HepG2 (cell line): ENCODE results near the gene TUBGCP3. TPM values are rescaled to one million over a fixed set of nuclear protein-coding genes. Genes with fewer than 3 reads are reported as not detected.
A peak's percentile ranks its signal among the peaks of the same experiment; 100 is the strongest.

Experiments used
- ATAC-seq: fragments of 200-7000 bp; cut with Tn5 transposase; 3 replicates; pipeline ENCODE4 v1.9.1; 2020; ENCODE audit warnings: mild to moderate bottlenecking, moderate library complexity
- BruUV-seq: library from RNA; stranded (reverse); fragments of 400-500 nt; replicated peaks from 2 replicates; lab custom pipeline; 2021; lab: Mats Ljungman, UMichigan
- CTCF ChIA-PET: fragments of 300-600 bp; formaldehyde crosslinking; extraction: SDS; loops from one replicate; lab custom pipeline; 2021; ENCODE audit warnings: low total read pairs, inconsistent platforms, low intra/inter-chr PET ratio; lab: Yijun Ruan, JAX
- POLR2A ChIA-PET: fragments of 350-600 bp; sonication (Branson Sonifier 250); formaldehyde crosslinking; loops from one replicate; lab custom pipeline; 2020; ENCODE audit warnings: antibody characterized with exemption, inconsistent platforms; lab: Yijun Ruan, JAX
- DNase-seq: peaks from one replicate; pipeline ENCODE4 v3.0.0-alpha.2; 2015; ENCODE audit warnings: low spot score
- FAIRE-seq: peaks from 3 replicates; lab custom pipeline; 2011; peaks lifted over from hg19 to GRCh38; lab: Jason Lieb, UNC
- H2AFZ ChIP-seq: one replicate; pipeline ENCODE4 v1.6.1; 2011; ENCODE audit warnings: low read length, inconsistent platforms
- H3K27ac ChIP-seq: fragments of 300-600 bp; 3 replicates; pipeline ENCODE4 v1.8.0; 2011; ENCODE audit warnings: mixed run types, mild to moderate bottlenecking, mixed read lengths, low read length, inconsistent platforms; ENCODE audit not compliant: insufficient read depth; ENCODE audit errors: extremely low read length
- H3K27me3 ChIP-seq, 2 experiments: fragments of 200-600 bp in 1 of 2; 2 replicates in 1 of 2; 3 replicates in 1 of 2; pipeline versions ENCODE4 v1.6.0 to v1.8.0; 2011; ENCODE audit warnings: low read length in 2 of 2, mild to moderate bottlenecking in 2 of 2, moderate library complexity in 2 of 2, inconsistent platforms in 1 of 2; ENCODE audit not compliant: insufficient read depth in 2 of 2, control insufficient read depth in 1 of 2
- H3K36me3 ChIP-seq, 2 experiments: fragments of 200-600 bp in 1 of 2; replicated peaks in 1 of 2; 2 replicates in 1 of 2; 3 replicates in 1 of 2; pipeline versions ENCODE4 v1.5.1 to v1.8.0; 2011; ENCODE audit warnings: low read length in 2 of 2, inconsistent platforms in 1 of 2; ENCODE audit not compliant: insufficient read depth in 2 of 2, control insufficient read depth in 1 of 2
- H3K4me1 ChIP-seq: 2 replicates; pipeline ENCODE4 v1.5.1; 2012; ENCODE audit warnings: low read length, inconsistent platforms; ENCODE audit not compliant: insufficient read depth
- H3K4me2 ChIP-seq: 2 replicates; pipeline ENCODE4 v1.6.0; 2011; ENCODE audit warnings: low read depth, low read length, inconsistent platforms
- H3K4me3 ChIP-seq, 3 experiments: fragments of 200-600 bp in 1 of 3; sonication (generic), shearing (Covaris generic) in 1 of 3; replicated peaks in 1 of 3; 2 replicates each; pipeline ENCODE4 v1.5.1; 2011 to 2016; ENCODE audit warnings: low read length in 3 of 3, inconsistent platforms in 2 of 3, low read depth in 2 of 3, mild to moderate bottlenecking in 2 of 3, control low read depth in 1 of 3, mixed read lengths in 1 of 3; ENCODE audit not compliant: insufficient read depth in 1 of 3
- H3K79me2 ChIP-seq: one replicate; pipeline ENCODE4 v1.6.1; 2011; ENCODE audit warnings: low read length, inconsistent platforms; ENCODE audit not compliant: insufficient read depth
- H3K9ac ChIP-seq: 2 replicates; pipeline ENCODE4 v1.6.0; 2011; ENCODE audit warnings: mild to moderate bottlenecking, low read depth, low read length, inconsistent platforms; ENCODE audit not compliant: insufficient read depth
- H3K9me3 ChIP-seq: 2 replicates; pipeline ENCODE4 v1.5.1; 2012; ENCODE audit warnings: mild to moderate bottlenecking, low read length
- H4K20me1 ChIP-seq: 2 replicates; pipeline ENCODE4 v1.6.0; 2011; ENCODE audit warnings: inconsistent platforms, mild to moderate bottlenecking, low read length, moderate library complexity; ENCODE audit not compliant: insufficient read depth
- AGO2 ChIP-seq: fragments of 200-400 bp; formaldehyde crosslinking; optimal IDR thresholded peaks from 2 replicates; pipeline ENCODE3; 2017; ENCODE audit warnings: mild to moderate bottlenecking, low read depth, low read length, moderate library complexity
- CAMTA2 ChIP-seq: sonication (generic); formaldehyde crosslinking; IDR thresholded peaks from 2 replicates; pipeline ENCODE4 v1.4.0; 2020; ENCODE audit warnings: mild to moderate bottlenecking, missing genetic modification reagents, borderline replicate concordance
- CENPT ChIP-seq: sonication (generic); formaldehyde crosslinking; IDR thresholded peaks from 2 replicates; pipeline ENCODE4 v1.8.0; 2022; ENCODE audit warnings: low read depth, mild to moderate bottlenecking, moderate library complexity, missing genetic modification reagents
- GABPB1 ChIP-seq: IDR thresholded peaks from 2 replicates; pipeline ENCODE4 v1.6.1; 2016; ENCODE audit warnings: mild to moderate bottlenecking, missing genetic modification reagents, moderate library complexity, missing compliant biosample characterization
- HNRNPLL ChIP-seq: fragments of 200-400 bp; formaldehyde crosslinking; IDR thresholded peaks from 2 replicates; pipeline ENCODE4 v1.6.1; 2017; ENCODE audit warnings: mild to moderate bottlenecking, low read depth, low read length; ENCODE audit not compliant: poor library complexity, severe bottlenecking
- IRF2 ChIP-seq: IDR thresholded peaks from 2 replicates; pipeline ENCODE4 v1.6.1; 2018; ENCODE audit warnings: missing genetic modification reagents, missing compliant biosample characterization
- RBM39 ChIP-seq: fragments of 200-400 bp; formaldehyde crosslinking; IDR thresholded peaks from one replicate; pipeline ENCODE4 v1.6.1; 2018; ENCODE audit warnings: antibody characterized with exemption, mild to moderate bottlenecking, low read depth, low read length; ENCODE audit not compliant: poor library complexity, severe bottlenecking
- SRY ChIP-seq: sonication (generic); formaldehyde crosslinking; IDR thresholded peaks from 2 replicates; pipeline ENCODE4 v1.8.0; 2022; ENCODE audit warnings: mild to moderate bottlenecking, missing genetic modification reagents
- ZNF546 ChIP-seq: sonication (generic); formaldehyde crosslinking; conservative IDR thresholded peaks from 2 replicates; pipeline ENCODE4 v1.8.1; 2023; ENCODE audit warnings: mild to moderate bottlenecking, missing genetic modification reagents
- ZNF672 ChIP-seq: sonication (generic); formaldehyde crosslinking; IDR thresholded peaks from 2 replicates; pipeline ENCODE4 v1.8.1; 2022; ENCODE audit warnings: missing genetic modification reagents
- ZNF784 ChIP-seq: sonication (generic); formaldehyde crosslinking; IDR thresholded peaks from 2 replicates; pipeline ENCODE4 v1.5.1; 2020; ENCODE audit warnings: missing genetic modification reagents, mild to moderate bottlenecking, borderline replicate concordance
- WGBS: methylation state at CpG from one replicate; pipeline ENCODE4 v1.1.6; 2017; ENCODE audit warnings: low lambda C conversion rate; 5-methylcytosine and 5-hydroxymethylcytosine counted together
- in situ Hi-C: cut with HindIII; loops from 2 replicates; pipeline ENCODE4 v1.10.0; 2017; ENCODE audit warnings: low pct_unique_long_range_greater_than_20kb; ENCODE audit not compliant: extremely low pct_ligation_motif_present
- intact Hi-C: fragments of 100-400 bp; cut with micrococcal nuclease; formaldehyde crosslinking; loops from one replicate; pipeline ENCODE4 v1.10.0; 2022; ENCODE audit not compliant: unreplicated experiment
- polyA plus RNA-seq, 8 experiments: library from polyadenylated mRNA; depleted of rRNA in 3 of 8; stranded (reverse) in 7 of 8; unstranded in 1 of 8; fragments of >200 nt; fragmentation: Illumina TruSeq in 4 of 8; extraction: Trizol in 4 of 8; gene quantifications; 2 replicates each; pipeline versions ENCODE4 v1.2.1 to v1.2.3, GENCODE V29; 2011 to 2016; ENCODE audit warnings: low read depth in 4 of 8, missing spikeins in 1 of 8, mixed read lengths in 1 of 8; ENCODE audit not compliant: insufficient read depth in 1 of 8
- total RNA-seq, 5 experiments: library from RNA; depleted of rRNA; stranded (reverse); fragments of >200 nt; fragmentation: Illumina TruSeq; extraction: Trizol; gene quantifications; 2 replicates each; pipeline ENCODE4 v1.2.3, GENCODE V29; 2016; ENCODE audit warnings: low read depth in 1 of 5
- TF ChIP-seq, protein P1 (sequence below): sonication (generic); formaldehyde crosslinking; IDR thresholded peaks from 2 replicates; pipeline ENCODE4 v1.5.1; 2020; ENCODE audit warnings: mild to moderate bottlenecking, missing genetic modification reagents, borderline replicate concordance

The TUBGCP3 gene
- total and polyA plus RNA-seq, 2 of the 13 experiments (the other 11 are each of a cell fraction or from before 2014, with no cell fraction given) = 12.6 to 15.5 TPM

- H3K9ac ChIP-seq = no peak overlapping the region
- no peaks in the 10 kb centered on the region for H3K9me3 ChIP-seq
- intact Hi-C loops (no loop called here), in situ Hi-C loops (no loop called here)
- no peak overlapping the region for H3K4me3 ChIP-seq
- FAIRE-seq (no peak), DNase-seq (no peak), ATAC-seq (no peak)
- H3K36me3 ChIP-seq = peaks cover 0 to 5% of the 10 kb centered on the region in 2 experiments; a peak in 2 of 5 replicates
- CTCF ChIA-PET = no interaction called here
- peaks cover 35% of the 10 kb centered on the region for H3K4me1 ChIP-seq
- no TSS peak for BruUV-seq
- POLR2A ChIA-PET = interaction anchor here (0.7 kb wide), 1 partner anchor 8 kb away, joined by 3 read pairs; the partner anchor contains the start of gene TUBGCP3
- H3K27me3 ChIP-seq = no peaks in the 10 kb centered on the region
- WGBS = 100% methylated on average over 2 of the region's 18 CpGs
- H3K27ac ChIP-seq = no peak overlapping the region
- H3K4me2 ChIP-seq = no peak overlapping the region
- TF ChIP-seq SRY (no peak), AGO2 (peak; percentile 41)
- no peaks in the 10 kb centered on the region; the same call in 1 of the 2 replicates for H4K20me1 ChIP-seq
- H3K79me2 ChIP-seq = peaks cover 89% of the 10 kb centered on the region
- no peak overlapping the region for H2AFZ ChIP-seq
Measured at GRCh38 chr13:112579310-112579843, 8.6 kb downstream of the TUBGCP3 start.

GRCh38 chr13:112576768-112577167 is 11.2 kb downstream of the TUBGCP3 start:
- Histone ChIP-seq H3K79me2 (peaks cover 81% of the 10 kb centered on the region), H3K27ac (no peak overlapping the region), H3K9ac (no peak overlapping the region), H3K4me2 (no peak overlapping the region), H3K4me3 (no peak overlapping the region), H3K4me1 (peaks cover 20% of the 10 kb centered on the region), H2AFZ (no peak overlapping the region), H4K20me1 (no peaks in the 10 kb centered on the region; the same call in 1 of the 2 replicates), H3K27me3 (no peaks in the 10 kb centered on the region), H3K36me3 (no peaks in the 10 kb centered on the region), H3K9me3 (no peaks in the 10 kb centered on the region)
- no TSS peak for BruUV-seq
- FAIRE-seq = no peak
- intact Hi-C loops (no loop called here), in situ Hi-C loops (no loop called here)
- ChIA-PET POLR2A (no interaction called here), CTCF (no interaction called here)
- ATAC-seq = no peak
- no peak for DNase-seq
- TF ChIP-seq HNRNPLL (no peak), CAMTA2 (CRISPR knock-in tag) (no peak), IRF2 (CRISPR knock-in tag) (no peak), ZNF546 (CRISPR knock-in tag) (no peak), ZNF672 (CRISPR knock-in tag) (no peak), CENPT (CRISPR knock-in tag) (no peak), ZNF784 (CRISPR knock-in tag) (no peak), RBM39 (no peak), GABPB1 (no peak)
- TF ChIP-seq, protein P1, sequence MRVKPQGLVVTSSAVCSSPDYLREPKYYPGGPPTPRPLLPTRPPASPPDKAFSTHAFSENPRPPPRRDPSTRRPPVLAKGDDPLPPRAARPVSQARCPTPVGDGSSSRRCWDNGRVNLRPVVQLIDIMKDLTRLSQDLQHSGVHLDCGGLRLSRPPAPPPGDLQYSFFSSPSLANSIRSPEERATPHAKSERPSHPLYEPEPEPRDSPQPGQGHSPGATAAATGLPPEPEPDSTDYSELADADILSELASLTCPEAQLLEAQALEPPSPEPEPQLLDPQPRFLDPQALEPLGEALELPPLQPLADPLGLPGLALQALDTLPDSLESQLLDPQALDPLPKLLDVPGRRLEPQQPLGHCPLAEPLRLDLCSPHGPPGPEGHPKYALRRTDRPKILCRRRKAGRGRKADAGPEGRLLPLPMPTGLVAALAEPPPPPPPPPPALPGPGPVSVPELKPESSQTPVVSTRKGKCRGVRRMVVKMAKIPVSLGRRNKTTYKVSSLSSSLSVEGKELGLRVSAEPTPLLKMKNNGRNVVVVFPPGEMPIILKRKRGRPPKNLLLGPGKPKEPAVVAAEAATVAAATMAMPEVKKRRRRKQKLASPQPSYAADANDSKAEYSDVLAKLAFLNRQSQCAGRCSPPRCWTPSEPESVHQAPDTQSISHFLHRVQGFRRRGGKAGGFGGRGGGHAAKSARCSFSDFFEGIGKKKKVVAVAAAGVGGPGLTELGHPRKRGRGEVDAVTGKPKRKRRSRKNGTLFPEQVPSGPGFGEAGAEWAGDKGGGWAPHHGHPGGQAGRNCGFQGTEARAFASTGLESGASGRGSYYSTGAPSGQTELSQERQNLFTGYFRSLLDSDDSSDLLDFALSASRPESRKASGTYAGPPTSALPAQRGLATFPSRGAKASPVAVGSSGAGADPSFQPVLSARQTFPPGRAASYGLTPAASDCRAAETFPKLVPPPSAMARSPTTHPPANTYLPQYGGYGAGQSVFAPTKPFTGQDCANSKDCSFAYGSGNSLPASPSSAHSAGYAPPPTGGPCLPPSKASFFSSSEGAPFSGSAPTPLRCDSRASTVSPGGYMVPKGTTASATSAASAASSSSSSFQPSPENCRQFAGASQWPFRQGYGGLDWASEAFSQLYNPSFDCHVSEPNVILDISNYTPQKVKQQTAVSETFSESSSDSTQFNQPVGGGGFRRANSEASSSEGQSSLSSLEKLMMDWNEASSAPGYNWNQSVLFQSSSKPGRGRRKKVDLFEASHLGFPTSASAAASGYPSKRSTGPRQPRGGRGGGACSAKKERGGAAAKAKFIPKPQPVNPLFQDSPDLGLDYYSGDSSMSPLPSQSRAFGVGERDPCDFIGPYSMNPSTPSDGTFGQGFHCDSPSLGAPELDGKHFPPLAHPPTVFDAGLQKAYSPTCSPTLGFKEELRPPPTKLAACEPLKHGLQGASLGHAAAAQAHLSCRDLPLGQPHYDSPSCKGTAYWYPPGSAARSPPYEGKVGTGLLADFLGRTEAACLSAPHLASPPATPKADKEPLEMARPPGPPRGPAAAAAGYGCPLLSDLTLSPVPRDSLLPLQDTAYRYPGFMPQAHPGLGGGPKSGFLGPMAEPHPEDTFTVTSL (CRISPR knock-in tag) = no peak
